Keratinocyte (primary cell): Measurements from ENCODE around the gene CPPED1. TPM values are rescaled to one million over a fixed set of nuclear protein-coding genes. Genes with fewer than 3 reads are reported as not detected.
"Not testable (repeated sequence)": the region's sequence is repeated elsewhere in the genome, so short reads cannot be mapped to it uniquely, and the experiment has no call there.

Source experiments
- DNase-seq: peaks from one replicate; pipeline ENCODE4 v3.0.0-alpha.2; 2011; ENCODE audit warnings: low read depth, missing footprints, low spot score
- FAIRE-seq: peaks from 2 replicates; lab custom pipeline; 2011; peaks lifted over from hg19 to GRCh38; lab: Jason Lieb, UNC
- H2AFZ ChIP-seq: 2 replicates; pipeline ENCODE4 v1.6.0; 2012; ENCODE audit warnings: low read length, control low read depth, inconsistent platforms; ENCODE audit not compliant: control insufficient read depth
- H3K27ac ChIP-seq: 2 replicates; pipeline ENCODE4 v1.5.1; 2011; ENCODE audit warnings: low read length; ENCODE audit not compliant: control insufficient read depth, insufficient read depth
- H3K27me3 ChIP-seq: 3 replicates; pipeline ENCODE4 v1.6.0; 2011; ENCODE audit warnings: low read length; ENCODE audit not compliant: control insufficient read depth, insufficient read depth; ENCODE audit errors: extremely low read depth
- H3K36me3 ChIP-seq, 2 experiments: 2 replicates in 1 of 2; 3 replicates in 1 of 2; pipeline ENCODE4 v1.5.1; 2011; ENCODE audit warnings: low read length in 2 of 2, mild to moderate bottlenecking in 1 of 2; ENCODE audit not compliant: control insufficient read depth in 2 of 2, insufficient read depth in 2 of 2; ENCODE audit errors: extremely low read depth in 1 of 2
- H3K4me1 ChIP-seq: 3 replicates; pipeline ENCODE4 v1.5.1; 2011; ENCODE audit warnings: low read length; ENCODE audit not compliant: control insufficient read depth, insufficient read depth; ENCODE audit errors: extremely low read depth
- H3K4me2 ChIP-seq: 3 replicates; pipeline ENCODE4 v1.6.0; 2011; ENCODE audit warnings: low read depth, low read length; ENCODE audit not compliant: control insufficient read depth, insufficient read depth; ENCODE audit errors: extremely low read depth
- H3K4me3 ChIP-seq, 3 experiments: fragments of 200-600 bp in 1 of 3; sonication (generic) in 1 of 3; 2 replicates in 2 of 3; 3 replicates in 1 of 3; pipeline ENCODE4 v1.5.1; 2011 to 2016; ENCODE audit warnings: low read length in 3 of 3, mild to moderate bottlenecking in 3 of 3, control low read depth in 2 of 3, inconsistent platforms in 1 of 3, low read depth in 1 of 3, mixed read lengths in 1 of 3, mixed run types in 1 of 3, moderate library complexity in 1 of 3; ENCODE audit not compliant: control insufficient read depth in 2 of 3, insufficient read depth in 2 of 3; ENCODE audit errors: extremely low read depth in 1 of 3
- H3K79me2 ChIP-seq: 2 replicates; pipeline ENCODE4 v1.6.0; 2012; ENCODE audit warnings: low read length; ENCODE audit not compliant: control insufficient read depth, insufficient read depth
- H3K9ac ChIP-seq: 3 replicates; pipeline ENCODE4 v1.6.0; 2011; ENCODE audit warnings: low read length; ENCODE audit not compliant: control insufficient read depth, insufficient read depth; ENCODE audit errors: extremely low read depth
- H3K9me1 ChIP-seq: 3 replicates; pipeline ENCODE4 v1.6.0; 2011; ENCODE audit warnings: low read length; ENCODE audit not compliant: control insufficient read depth, insufficient read depth; ENCODE audit errors: extremely low read depth
- H3K9me3 ChIP-seq: 2 replicates; pipeline ENCODE4 v1.5.1; 2012; ENCODE audit warnings: low read depth, low read length; ENCODE audit not compliant: control insufficient read depth
- H4K20me1 ChIP-seq: 3 replicates; pipeline ENCODE4 v1.6.0; 2011; ENCODE audit warnings: low read length; ENCODE audit not compliant: control insufficient read depth, insufficient read depth; ENCODE audit errors: extremely low read depth
- CTCF ChIP-seq, 3 experiments: IDR thresholded peaks in 1 of 3; conservative IDR thresholded peaks in 1 of 3; optimal IDR thresholded peaks in 1 of 3; 2 replicates in 2 of 3; 3 replicates in 1 of 3; pipeline versions ENCODE3 to v1.5.1; 2011; ENCODE audit warnings: low read length in 3 of 3, mild to moderate bottlenecking in 3 of 3, moderate library complexity in 2 of 3, control low read depth in 1 of 3, inconsistent platforms in 1 of 3; ENCODE audit not compliant: insufficient read depth in 2 of 3; ENCODE audit errors: extremely low read depth in 1 of 3
- EZH2 ChIP-seq: IDR thresholded peaks from one replicate; pipeline ENCODE4 v1.6.1; 2012; ENCODE audit warnings: inconsistent platforms, mild to moderate bottlenecking, low read length, moderate library complexity
- dilution Hi-C: fragments of 300-500 bp; cut with MboI; formaldehyde crosslinking; loops from one replicate; pipeline ENCODE4 v1.7.0; 2020; ENCODE audit warnings: low sequenced_read_pairs; ENCODE audit not compliant: extremely low pct_ligation_motif_present
- polyA plus RNA-seq, 5 experiments: library from polyadenylated mRNA; depleted of rRNA in 3 of 5; stranded (reverse) in 3 of 5; stranded (forward) in 1 of 5; unstranded in 1 of 5; fragments of >200 nt; gene quantifications; 1 replicate in 1 of 5; 2 replicates in 3 of 5; 3 replicates in 1 of 5; pipeline versions ENCODE4 v1.2.1 to v1.2.3, GENCODE V29; 2011 to 2012; ENCODE audit warnings: missing spikeins in 2 of 5, low read depth in 1 of 5, low replicate concordance in 1 of 5

Gene CPPED1
- polyA plus RNA-seq, 1 donor (not counting 4 experiments of a cell fraction or from before 2014, with no cell fraction given): 14.4 TPM

- no peak overlapping the region for H3K4me3 ChIP-seq
- FAIRE-seq (no peak), DNase-seq (no peak)
- no peak overlapping the region for H2AFZ ChIP-seq
- TF ChIP-seq EZH2: no peak
- TF ChIP-seq CTCF (optimal IDR thresholded peaks at IDR 0.05 in 1 of 3, IDR thresholded peaks at IDR 0.05 in 1 of 3, conservative IDR thresholded peaks at IDR 0.05 in 1 of 3; ENCODE audit: extremely low read depth in 1 of 3, insufficient read depth in 2 of 3, low read length in 3 of 3): peak; percentile 77 to 92 (median 80)
- dilution Hi-C loops: no loop called here
- H3K79me2 ChIP-seq: no peaks in the 10 kb centered on the region
- H3K9me3 ChIP-seq: no peaks in the 10 kb centered on the region
- no peak overlapping the region for H3K9ac ChIP-seq
- no peaks in the 10 kb centered on the region for H3K27me3 ChIP-seq
- no peak overlapping the region for H3K27ac ChIP-seq
- no peaks in the 10 kb centered on the region for H3K9me1 ChIP-seq
- H3K36me3 ChIP-seq: no peaks in the 10 kb centered on the region
- H3K4me1 ChIP-seq: no peaks in the 10 kb centered on the region
- no peak overlapping the region for H3K4me2 ChIP-seq
- peaks cover 2% of the 10 kb centered on the region for H4K20me1 ChIP-seq
Measured at GRCh38 chr16:12819126-12820117, 15.7 kb upstream of the CPPED1 start.

GRCh38 chr16:12818326-12818725 lies 14.6 kb upstream of the CPPED1 start:
- Histone ChIP-seq H3K4me1 (no peaks in the 10 kb centered on the region), H3K36me3 (no peaks in the 10 kb centered on the region), H3K27me3 (no peaks in the 10 kb centered on the region), H3K27ac (no peak overlapping the region), H3K9me3 (no peaks in the 10 kb centered on the region), H3K79me2 (no peaks in the 10 kb centered on the region), H2AFZ (no peak overlapping the region), H3K4me2 (no peak overlapping the region), H4K20me1 (peaks cover 2% of the 10 kb centered on the region), H3K4me3 (no peak overlapping the region), H3K9ac (no peak overlapping the region), H3K9me1 (no peaks in the 10 kb centered on the region)
- DNase-seq (no peak), FAIRE-seq (no peak)
- dilution Hi-C loops: no loop called here
- TF ChIP-seq EZH2: no peak
- no peak for TF ChIP-seq CTCF (optimal IDR thresholded peaks at IDR 0.05 in 1 of 3, IDR thresholded peaks at IDR 0.05 in 1 of 3, conservative IDR thresholded peaks at IDR 0.05 in 1 of 3; ENCODE audit: extremely low read depth in 1 of 3, insufficient read depth in 2 of 3, low read length in 3 of 3)

GRCh38 chr16:12816791-12817214 lies 13.1 kb upstream of the CPPED1 start:
- H3K79me2 ChIP-seq, H3K4me2 ChIP-seq, H3K27ac ChIP-seq, FAIRE-seq, H2AFZ ChIP-seq, H3K9ac ChIP-seq, H3K27me3 ChIP-seq, H3K9me1 ChIP-seq, DNase-seq, H3K4me1 ChIP-seq, dilution Hi-C loops, H3K36me3 ChIP-seq, H4K20me1 ChIP-seq, H3K4me3 ChIP-seq, H3K9me3 ChIP-seq: not testable (repeated sequence)
